DND-41 (cell line): ENCODE results near the gene DNAH17.

Experiments used
- EZH2 ChIP-seq: IDR thresholded peaks from 3 replicates; pipeline ENCODE4 v1.6.1; 2012; ENCODE audit warnings: borderline replicate concordance, low read depth, mild to moderate bottlenecking, moderate library complexity, low read length, inconsistent platforms; ENCODE audit not compliant: severe bottlenecking
- TF ChIP-seq, protein P1 (sequence below): IDR thresholded peaks from 2 replicates; pipeline ENCODE4 v1.5.1; 2012; ENCODE audit warnings: borderline replicate concordance, low read length, moderate library complexity, mild to moderate bottlenecking; ENCODE audit not compliant: poor library complexity, severe bottlenecking; ENCODE audit errors: extremely low read depth

DNA sequence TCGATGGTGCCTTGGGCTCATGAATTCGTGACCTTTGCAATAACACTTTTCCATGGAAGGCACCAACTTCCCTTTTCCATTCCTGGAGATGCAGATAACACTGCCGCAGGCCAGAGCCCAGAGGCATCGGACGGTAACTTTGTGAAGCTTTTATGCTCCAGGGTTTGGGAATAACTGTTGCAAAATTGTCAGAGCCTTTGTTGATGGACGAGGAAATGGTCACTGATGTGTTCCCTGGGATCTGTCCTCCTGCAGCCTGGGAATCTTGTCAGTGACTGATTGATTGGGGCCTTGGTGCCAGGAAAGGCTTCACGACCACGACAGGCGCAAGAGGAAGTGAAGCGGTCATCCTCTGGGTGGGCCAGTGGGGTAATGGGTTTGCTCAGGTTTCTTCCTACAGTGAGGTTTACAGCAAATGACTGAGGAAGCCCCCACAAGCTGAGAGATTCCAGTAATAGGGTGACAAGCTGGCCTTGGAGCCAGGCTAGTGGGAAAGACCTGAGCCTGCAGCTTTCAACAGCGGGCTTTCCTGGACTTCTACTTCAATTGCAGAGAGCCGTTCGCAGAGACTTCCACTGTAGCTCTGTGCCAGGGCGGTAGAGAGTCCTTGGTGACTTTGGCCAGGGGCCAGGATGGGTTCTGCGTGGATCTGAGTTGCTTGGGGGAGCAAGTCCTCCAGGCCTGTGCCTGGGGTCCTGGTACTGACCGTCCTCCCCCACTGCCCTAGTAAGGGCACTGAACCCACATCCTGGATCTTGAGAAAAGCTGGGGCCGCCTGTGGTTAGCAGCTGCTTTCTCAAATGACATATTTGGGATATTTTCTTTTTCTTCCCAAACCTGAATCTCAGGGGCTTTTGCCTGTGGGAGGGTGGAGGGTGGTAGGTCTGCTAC, 161.1 kb downstream of the DNAH17 start:
- TF ChIP-seq, protein P1, sequence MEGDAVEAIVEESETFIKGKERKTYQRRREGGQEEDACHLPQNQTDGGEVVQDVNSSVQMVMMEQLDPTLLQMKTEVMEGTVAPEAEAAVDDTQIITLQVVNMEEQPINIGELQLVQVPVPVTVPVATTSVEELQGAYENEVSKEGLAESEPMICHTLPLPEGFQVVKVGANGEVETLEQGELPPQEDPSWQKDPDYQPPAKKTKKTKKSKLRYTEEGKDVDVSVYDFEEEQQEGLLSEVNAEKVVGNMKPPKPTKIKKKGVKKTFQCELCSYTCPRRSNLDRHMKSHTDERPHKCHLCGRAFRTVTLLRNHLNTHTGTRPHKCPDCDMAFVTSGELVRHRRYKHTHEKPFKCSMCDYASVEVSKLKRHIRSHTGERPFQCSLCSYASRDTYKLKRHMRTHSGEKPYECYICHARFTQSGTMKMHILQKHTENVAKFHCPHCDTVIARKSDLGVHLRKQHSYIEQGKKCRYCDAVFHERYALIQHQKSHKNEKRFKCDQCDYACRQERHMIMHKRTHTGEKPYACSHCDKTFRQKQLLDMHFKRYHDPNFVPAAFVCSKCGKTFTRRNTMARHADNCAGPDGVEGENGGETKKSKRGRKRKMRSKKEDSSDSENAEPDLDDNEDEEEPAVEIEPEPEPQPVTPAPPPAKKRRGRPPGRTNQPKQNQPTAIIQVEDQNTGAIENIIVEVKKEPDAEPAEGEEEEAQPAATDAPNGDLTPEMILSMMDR: no peak
- TF ChIP-seq EZH2: no peak
